Nephron progenitor cell (in vitro differentiated cells): ENCODE measurements around the gene MAB21L1.

Experiments
- DNase-seq: peaks from one replicate; pipeline ENCODE4 v3.0.0; 2021
- H3K27ac Mint-ChIP-seq: 2 replicates; pipeline ENCODE4 v1.8.0; 2021; ENCODE audit warnings: mild to moderate bottlenecking, moderate library complexity, mixed read lengths
- H3K27me3 Mint-ChIP-seq: 2 replicates; pipeline ENCODE4 v1.8.0; 2021; ENCODE audit warnings: mild to moderate bottlenecking, low read depth, mixed read lengths; ENCODE audit not compliant: poor library complexity
- H3K36me3 Mint-ChIP-seq: 2 replicates; pipeline ENCODE4 v1.8.0; 2021; ENCODE audit warnings: low read depth, mixed read lengths
- H3K4me1 Mint-ChIP-seq: 2 replicates; pipeline ENCODE4 v1.8.0; 2021; ENCODE audit warnings: mixed read lengths
- H3K4me3 Mint-ChIP-seq: 2 replicates; pipeline ENCODE4 v1.8.0; 2021; ENCODE audit warnings: mild to moderate bottlenecking, moderate library complexity, mixed read lengths
- H3K9me3 Mint-ChIP-seq: 2 replicates; pipeline ENCODE4 v1.8.0; 2021; ENCODE audit warnings: mild to moderate bottlenecking, moderate library complexity, mixed read lengths
- CTCF ChIP-seq: fragments of 200-600 bp; sonication (generic); IDR thresholded peaks from 2 replicates; pipeline ENCODE4 v1.5.0; 2021; ENCODE audit warnings: antibody characterized with exemption

The MAB21L1 gene

GRCh38 chr13:35473206-35473775 is 3.2 kb downstream of the MAB21L1 start:
- Mint-ChIP-seq H3K27ac (no peak overlapping the region), H3K9me3 (no peaks in the 10 kb centered on the region), H3K27me3 (peaks cover 93% of the 10 kb centered on the region), H3K4me1 (peaks cover 62% of the 10 kb centered on the region), H3K4me3 (peak overlapping the region; percentile 36), H3K36me3 (no peaks in the 10 kb centered on the region)
- no peak for TF ChIP-seq CTCF
- no peak for DNase-seq

GRCh38 chr13:35472323-35472881 is 4.1 kb downstream of the MAB21L1 start:
- DNase-seq, result no peak
- peaks cover 87% of the 10 kb centered on the region for H3K27me3 Mint-ChIP-seq
- no peaks in the 10 kb centered on the region for H3K9me3 Mint-ChIP-seq
- H3K27ac Mint-ChIP-seq, result no peak overlapping the region
- H3K4me1 Mint-ChIP-seq, result peaks cover 62% of the 10 kb centered on the region
- peak overlapping the region; percentile 84 for H3K4me3 Mint-ChIP-seq
- no peaks in the 10 kb centered on the region for H3K36me3 Mint-ChIP-seq
- no peak for TF ChIP-seq CTCF

- no peak overlapping the region for H3K27ac Mint-ChIP-seq
- TF ChIP-seq CTCF, result no peak
- H3K4me3 Mint-ChIP-seq, result peak overlapping the region; percentile 84
- no peaks in the 10 kb centered on the region for H3K36me3 Mint-ChIP-seq
- no peaks in the 10 kb centered on the region for H3K9me3 Mint-ChIP-seq
- peak; percentile 36 for DNase-seq
- peaks cover 81% of the 10 kb centered on the region for H3K27me3 Mint-ChIP-seq
- H3K4me1 Mint-ChIP-seq, result peaks cover 57% of the 10 kb centered on the region
These were observed 4.7 kb downstream of the MAB21L1 start for GRCh38 chr13:35471706-35472322.

- H3K36me3 Mint-ChIP-seq, result no peaks in the 10 kb centered on the region
- peak overlapping the region; percentile 68 for H3K27ac Mint-ChIP-seq
- peaks cover 48% of the 10 kb centered on the region for H3K4me1 Mint-ChIP-seq
- peak; percentile 65 for DNase-seq
- peaks cover 72% of the 10 kb centered on the region for H3K27me3 Mint-ChIP-seq
- no peaks in the 10 kb centered on the region for H3K9me3 Mint-ChIP-seq
- TF ChIP-seq CTCF, result no peak
- H3K4me3 Mint-ChIP-seq, result peak overlapping the region; percentile 84
These were observed 5.5 kb downstream of the MAB21L1 start for GRCh38 chr13:35470671-35471661.

GRCh38 chr13:35469806-35470525 is 6.5 kb downstream of the MAB21L1 start:
- Mint-ChIP-seq H3K4me3 (peak overlapping the region; percentile 84), H3K27ac (no peak overlapping the region)
- DNase-seq, result no peak

More at GRCh38 chr13:35469806-35470525, 6.5 kb downstream of the MAB21L1 start:
- H3K36me3 Mint-ChIP-seq, result no peaks in the 10 kb centered on the region
- H3K27me3 Mint-ChIP-seq, result peaks cover 62% of the 10 kb centered on the region
- TF ChIP-seq CTCF, result no peak
- H3K9me3 Mint-ChIP-seq, result no peaks in the 10 kb centered on the region
- peaks cover 38% of the 10 kb centered on the region for H3K4me1 Mint-ChIP-seq
